Stimulated activated CD4-positive, alpha-beta T cell treated with anti-CD3 and anti-CD28 coated beads, Interleukin-2, amount 100 ng/mL, for 48 hours (primary cell): ENCODE results near the gene SLC39A10.
A peak's percentile ranks its signal among the peaks of the same experiment; 100 is the strongest.
"Not testable (repeated sequence)": the region's sequence is repeated elsewhere in the genome, so short reads cannot be mapped to it uniquely, and the experiment has no call there.

Experiments
- DNase-seq, 2 donors: peaks; one replicate each; pipeline ENCODE4 v3.0.0-alpha.2; 2020

The SLC39A10 gene

DNA sequence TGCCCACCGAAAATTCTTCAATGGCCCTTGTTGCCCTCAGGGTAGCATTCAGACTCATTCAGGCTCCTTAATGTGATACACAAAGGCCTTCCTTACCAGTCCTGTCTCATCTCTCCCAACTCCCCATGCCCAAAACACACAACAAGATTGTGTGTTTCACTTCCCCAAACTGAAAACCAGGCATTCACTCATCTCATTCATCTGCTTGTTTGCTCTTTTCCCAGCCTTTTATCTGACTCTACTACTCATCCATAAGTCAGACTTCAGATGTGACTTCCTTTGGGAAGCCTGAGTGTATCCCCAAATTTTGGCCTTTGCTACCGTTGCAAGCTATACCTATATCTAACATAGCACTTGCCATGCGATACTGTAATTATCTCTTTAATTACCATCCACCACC, 9.7 kb upstream of the SLC39A10 start:
- DNase-seq: no peak

DNA sequence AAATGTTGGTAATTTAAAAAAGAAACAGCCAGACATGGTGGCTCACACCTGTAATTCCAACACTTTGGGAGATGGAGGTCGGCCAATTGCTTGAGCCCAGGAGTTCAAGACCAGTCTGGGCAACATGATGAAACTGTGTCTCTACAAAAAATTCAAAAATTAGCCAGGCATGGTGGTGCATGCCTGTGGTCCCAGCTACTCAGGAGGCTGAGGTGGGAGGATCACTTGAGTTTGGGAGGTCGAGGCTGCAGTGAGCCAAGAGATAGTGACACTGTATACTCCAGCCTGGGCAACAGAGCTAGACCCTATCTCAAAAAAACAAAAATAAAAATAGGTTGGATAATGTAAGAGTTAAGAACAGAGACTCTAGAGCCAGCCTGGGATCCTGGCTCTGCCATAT, 8.7 kb upstream of the SLC39A10 start:
- not testable (repeated sequence) for DNase-seq

DNA sequence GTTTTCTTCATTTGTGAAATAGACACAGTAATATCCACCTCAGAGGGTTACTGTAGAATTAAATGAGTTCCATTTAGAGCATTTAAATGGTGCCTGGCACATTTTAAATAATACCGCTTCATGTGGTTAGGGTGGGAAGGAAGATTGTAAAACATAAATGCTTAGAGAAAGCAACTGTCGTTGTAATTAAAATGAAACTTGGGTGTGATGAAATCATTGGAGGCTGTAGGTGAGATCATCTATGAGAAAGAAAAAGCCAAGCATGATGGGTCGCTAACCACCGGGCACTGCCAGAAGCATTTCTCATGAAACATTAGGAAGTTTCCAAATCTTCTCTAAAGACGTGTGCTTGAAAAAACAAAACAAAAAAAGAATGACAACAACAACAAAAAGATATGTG, 8.2 kb upstream of the SLC39A10 start:
- no peak for DNase-seq

DNA sequence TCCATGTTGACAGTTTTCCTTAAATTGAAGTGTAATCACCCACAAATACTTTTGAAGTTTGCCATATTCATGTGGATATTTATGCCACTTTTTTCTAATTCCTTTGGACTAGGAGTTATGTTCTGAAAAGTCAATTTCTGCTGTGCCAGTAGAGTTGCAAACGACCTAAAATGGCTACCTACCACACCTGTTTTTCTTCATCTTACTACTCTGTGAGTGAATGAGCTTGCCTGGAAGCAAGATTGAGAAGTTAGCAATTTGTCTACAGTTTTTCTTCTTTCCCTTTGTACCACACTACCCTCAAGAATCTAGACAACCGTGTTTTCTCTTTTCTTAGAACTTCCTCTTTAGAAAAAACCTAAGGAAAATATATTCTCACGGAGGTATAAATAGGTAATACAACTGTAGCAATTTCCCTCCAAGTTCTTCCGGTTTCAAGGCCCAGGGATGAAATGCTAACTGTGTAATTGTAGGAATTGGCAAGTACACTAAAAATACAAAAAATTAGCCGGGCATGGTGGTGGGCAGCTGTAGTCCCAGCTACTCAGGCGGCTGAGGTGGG, 7.3 kb upstream of the SLC39A10 start:
- no peak for DNase-seq

DNA sequence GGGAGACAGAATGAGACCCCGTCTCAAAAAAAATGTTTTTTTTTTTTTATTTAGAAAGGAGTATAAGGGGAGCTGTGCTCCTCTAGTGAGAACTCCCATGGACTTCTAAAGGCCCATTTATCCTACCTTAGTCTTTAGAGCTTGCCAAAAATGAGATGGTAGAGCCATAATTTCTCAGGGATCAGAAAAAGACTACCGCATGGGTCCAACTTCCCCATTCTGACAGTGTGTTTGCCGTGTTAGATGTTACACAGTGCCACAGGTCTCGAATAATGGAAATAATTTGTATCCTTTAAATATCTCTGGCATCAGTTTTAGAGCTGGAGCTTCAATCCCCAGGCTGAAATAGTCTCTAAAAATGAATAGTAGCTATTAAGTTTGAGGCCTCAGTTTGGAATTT, 6.0 kb upstream of the SLC39A10 start:
- DNase-seq: no peak

DNA sequence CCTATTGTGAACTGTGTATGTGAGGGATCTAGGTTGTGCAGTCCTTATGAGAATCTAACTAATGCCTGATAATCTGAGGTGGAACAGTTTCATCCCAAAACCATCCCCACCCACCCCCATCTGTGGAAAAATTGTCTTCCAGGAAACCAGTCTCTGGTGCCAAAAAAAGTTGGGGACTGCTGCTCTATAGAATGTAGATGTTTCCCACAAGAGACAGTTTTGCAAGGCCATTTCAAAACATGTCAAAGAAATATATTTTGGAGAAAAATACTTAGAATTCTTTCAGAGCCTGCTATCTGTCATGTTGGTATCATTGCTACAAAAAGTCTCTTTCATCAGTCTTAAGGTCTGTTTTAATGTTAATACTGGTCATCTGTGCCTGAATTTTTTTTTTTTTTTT, 4.1 kb upstream of the SLC39A10 start:
- no peak for DNase-seq

DNA sequence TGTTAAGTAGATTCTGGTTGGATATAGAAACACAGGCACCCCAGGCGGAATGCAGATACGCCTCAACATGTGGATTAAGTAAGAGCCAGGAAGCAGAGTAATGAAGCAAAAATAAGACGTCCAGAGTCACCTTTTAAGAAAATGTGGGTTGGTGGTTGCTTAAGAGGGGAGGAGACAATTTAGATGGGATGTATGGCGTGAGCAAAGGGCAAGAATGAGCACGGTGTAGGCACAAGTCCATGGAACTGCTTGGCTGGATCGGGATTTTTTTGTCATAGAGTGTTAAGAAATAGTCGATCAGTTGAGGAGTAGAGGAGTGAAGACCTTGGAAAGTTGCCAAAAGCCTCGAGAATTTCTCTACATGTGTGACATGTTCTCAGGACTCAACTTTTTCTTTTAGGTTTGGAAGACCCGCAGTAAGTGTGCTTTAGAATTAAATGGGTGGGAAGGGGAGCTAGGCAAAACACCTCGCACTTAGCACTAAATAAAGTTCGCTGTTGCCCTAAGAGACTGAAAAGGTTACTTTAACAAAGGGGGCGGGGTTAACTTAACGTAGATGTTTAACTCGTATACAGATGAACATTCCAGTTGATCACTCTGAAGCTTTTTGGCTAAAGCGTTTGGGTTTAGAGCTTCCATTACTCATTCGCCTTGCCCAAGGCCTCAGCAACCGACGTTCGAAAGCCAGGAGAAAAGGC, 716 bp upstream of the SLC39A10 start:
- DNase-seq: no peak

DNA sequence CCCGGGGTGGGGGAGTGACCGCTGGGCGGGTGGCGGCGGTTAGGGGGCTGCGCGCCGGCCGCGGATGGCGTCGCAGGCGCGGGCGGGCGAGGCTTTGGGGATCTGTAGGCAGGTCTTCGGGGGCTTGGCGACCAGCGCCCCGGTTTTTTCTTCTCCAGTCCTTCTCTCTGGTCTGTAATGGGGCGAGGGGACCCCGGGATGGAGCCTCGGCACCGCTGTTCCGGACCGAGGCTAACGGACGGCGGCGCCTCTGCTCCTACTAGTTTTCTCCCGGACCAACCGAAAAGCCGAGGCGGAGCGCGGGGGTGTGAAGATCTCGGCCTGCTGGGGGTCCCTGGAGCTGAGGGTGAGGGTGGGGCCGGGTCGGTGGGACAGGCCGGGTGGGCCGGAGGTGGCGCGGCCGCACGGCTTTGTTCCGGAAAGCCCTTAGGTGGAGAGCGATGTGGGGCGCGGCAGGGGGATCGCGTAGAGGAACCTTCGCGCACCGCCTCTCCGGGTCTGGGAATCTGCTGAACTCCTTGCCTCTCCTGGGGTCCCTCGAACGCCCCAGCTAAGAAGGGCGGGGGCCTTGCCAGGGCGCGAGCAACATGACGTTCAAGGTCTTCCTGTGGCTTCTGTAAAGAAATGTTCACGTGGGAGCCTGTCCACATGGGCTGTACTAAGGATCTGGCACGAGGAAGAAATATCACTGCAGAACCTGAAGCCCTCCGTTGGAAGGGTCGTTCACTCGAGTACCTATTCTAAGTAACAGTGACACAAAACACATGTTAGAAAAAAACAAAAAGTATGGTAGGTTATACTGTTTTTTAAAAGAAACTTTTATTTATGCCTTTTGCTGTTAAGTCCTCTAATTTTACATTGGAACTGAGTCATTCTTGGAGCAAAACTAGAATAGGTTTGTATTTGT, 861 bp downstream of the SLC39A10 start:
- peak; percentile 53 to 59 for DNase-seq

DNA sequence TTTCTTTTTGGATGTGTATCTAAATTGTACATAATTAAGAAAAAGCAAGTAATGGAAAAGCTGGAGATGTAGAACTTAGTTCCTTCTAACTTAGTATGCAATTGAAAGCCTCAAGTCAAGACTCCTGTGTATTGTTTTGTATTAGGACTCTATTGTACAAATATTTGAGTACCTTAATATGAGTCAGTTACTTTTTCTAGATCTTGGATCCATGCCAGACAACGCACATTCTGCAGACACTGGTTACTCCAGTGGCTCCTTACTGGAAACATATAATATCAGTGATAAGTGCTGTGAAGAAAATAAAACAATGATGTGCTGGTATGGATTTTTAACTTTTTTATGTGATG, 1.5 kb downstream of the SLC39A10 start:
- DNase-seq: no peak

DNA sequence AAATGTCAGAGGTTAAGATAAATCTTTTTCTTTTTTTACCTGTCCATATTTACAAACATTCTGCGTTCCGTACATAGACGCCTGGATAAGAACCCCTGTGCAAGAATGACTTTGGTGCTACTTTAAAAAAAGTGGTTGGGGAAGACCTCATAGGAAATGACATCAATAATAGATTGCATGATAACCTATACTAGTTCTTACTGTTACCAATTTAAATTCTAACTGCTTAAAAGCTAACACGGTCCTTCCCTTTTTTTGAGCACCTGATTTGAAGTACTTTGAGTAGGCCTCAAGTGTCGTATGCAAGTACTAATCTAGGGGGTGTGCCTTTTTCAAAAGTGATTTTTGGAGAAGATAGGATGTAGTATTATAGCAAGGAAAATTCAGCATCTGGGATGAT, 2.1 kb downstream of the SLC39A10 start:
- DNase-seq: no peak

DNA sequence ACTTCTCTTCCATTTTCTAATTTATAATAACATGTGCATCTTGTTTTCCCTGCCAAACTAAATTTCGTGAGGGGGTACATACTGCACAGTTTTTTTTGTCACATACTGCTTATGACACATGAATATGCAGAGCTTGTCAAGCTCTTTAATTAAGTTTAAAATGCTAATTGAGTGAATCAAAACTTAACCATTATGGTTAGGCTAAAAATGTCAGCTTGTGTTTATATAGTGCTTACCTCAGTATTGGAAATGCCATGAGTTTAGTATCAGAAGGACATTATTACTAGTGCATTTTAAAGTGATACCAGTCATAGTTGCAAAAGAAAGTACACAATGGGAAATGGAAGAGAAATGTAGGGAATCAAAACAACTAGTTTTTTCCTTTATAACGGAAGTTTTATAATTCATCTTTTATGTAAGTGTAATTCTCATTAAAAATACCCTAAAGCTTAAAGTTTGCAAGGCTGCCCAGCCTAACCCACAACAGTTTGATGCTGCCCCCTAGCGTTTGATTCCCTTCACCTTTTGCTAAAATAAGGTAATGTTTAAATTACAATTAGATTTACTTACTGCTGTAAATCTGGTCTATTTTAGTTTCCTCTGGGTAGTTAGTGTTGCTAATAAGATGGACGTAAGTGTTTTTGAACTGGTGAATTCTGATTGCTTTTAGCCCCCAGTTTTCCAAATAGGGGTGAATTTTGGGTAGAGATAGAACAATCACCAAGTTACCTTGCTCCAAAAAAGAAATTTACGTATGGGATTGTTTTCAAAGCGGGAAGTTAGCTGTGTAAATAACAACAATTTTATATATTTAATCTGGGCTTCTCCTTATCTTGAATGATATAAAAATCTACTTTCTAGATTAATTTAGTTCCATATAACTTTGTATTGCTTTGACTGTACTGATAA, 3.2 kb downstream of the SLC39A10 start:
- DNase-seq: peak; percentile 78 to 81

DNA sequence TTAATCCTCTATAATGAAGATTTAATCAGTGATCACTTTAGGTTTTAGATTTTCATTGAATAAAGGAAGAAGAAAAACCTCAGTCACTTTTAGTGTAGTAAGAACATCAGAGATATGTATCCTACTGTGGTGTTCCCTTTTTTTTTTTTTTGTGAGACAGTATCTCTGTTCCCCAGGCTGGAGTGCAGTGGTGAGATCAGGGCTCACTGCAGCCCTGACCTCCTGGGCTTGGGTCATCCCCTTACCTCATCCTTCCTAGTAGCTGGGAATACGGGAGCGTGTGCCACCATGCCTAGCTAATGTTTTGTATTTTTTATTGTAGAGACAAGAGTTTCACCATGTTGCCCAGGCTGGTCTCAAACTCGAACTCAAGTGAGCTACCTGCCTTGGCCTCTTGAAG, 5.1 kb downstream of the SLC39A10 start:
- DNase-seq: no peak

DNA sequence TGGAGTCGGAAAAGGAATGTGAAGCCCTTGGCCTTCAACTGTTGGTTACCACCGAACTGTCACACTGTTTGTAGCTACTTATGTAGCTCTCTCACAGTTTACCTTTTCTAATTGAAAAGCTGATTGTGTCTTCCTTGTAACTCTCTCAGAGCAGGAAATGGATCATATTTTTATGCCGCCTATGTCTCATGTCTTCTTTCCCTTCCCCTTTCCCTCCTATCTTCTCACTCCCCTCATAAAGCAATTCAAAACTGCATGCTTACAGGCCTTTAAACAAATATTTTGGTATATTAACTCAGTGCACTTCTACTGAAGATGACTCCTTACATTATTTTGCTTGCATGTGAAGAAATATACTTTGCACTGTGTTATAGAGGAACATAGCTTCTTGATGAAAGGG, 6.0 kb downstream of the SLC39A10 start:
- no peak for DNase-seq

DNA sequence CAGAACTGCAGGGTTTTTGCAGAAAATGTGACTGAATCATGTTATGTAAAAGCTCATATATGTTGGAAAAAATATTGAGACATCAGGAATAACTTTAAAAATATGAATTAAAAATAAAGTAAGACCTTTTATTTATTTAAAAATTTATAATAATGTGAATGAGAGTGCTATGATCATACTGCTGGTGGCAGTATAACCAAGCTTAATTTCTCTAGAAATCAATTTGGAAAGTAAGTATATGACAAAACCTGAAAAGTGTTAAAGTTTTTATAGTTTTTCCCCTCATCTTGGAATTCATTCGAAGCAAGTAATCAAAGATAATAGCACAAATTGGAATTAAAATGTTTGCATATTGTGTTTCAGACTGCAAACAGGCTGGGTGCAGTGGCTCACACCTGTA, 7.5 kb downstream of the SLC39A10 start:
- DNase-seq: no peak

DNA sequence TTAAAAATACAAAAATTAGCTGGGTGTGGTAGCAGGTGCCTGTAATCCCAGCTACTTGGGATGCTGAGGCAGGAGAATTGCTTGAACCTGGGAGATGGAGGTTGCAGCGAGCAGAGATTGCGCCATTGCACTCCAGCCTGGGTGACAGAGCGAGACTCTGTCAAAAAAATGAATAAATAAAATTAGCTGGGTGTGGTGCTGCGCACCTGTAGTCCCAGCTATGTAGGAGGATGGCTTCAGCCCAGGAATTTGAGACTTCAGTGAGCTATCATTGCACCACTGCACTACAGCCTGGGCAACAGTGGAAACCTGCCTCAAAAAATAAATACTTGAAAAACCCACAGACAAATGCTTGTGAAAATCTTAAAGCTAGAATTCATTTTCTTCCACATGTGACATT, 8.1 kb downstream of the SLC39A10 start:
- DNase-seq: not testable (repeated sequence)

DNA sequence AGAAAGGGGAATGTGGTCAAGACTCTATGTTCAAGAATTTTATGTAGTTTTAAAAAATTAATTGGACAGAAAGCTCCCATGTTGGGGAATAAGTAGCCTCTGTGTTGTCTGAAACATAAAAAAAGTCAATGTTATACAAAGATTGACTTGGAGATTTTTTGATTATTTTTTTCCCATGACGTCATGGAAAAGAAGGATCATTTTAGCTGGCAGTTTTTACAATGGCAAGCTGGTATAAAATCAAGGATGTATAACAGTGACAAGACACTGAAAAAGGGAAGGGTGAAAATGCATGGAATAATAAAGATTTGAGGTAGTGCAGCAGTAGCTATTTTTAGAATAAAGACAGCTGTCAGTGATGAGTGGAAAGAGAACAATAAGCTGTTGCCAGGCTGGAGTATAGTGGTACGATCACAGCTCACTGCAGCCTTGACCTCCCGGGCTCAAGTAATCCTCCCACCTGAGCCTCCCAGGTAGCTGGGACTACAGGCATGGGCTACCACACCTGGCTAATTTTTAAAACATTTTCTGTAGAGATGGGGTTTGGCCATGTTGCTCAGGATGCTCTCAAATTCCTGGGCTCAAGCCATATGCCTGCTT, 9.2 kb downstream of the SLC39A10 start:
- DNase-seq: no peak

DNA sequence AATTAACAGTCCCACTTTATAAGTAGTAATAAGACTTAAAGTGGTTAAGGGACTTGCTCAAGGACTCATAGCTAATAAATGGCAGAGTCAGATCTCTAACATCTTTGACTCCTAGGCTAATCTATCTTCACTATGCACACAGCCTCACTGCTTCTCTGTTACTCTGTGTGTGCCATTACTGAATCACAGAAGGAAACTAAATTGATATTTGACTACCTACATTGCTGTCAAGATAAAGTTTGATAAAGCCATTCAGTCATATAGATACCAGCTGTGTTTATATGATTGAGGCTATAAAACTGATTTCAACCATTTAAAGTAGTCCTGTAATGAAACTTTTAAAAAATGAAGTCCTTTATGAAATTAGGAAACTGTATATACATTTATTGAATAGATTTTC, 10.9 kb downstream of the SLC39A10 start:
- no peak for DNase-seq

DNA sequence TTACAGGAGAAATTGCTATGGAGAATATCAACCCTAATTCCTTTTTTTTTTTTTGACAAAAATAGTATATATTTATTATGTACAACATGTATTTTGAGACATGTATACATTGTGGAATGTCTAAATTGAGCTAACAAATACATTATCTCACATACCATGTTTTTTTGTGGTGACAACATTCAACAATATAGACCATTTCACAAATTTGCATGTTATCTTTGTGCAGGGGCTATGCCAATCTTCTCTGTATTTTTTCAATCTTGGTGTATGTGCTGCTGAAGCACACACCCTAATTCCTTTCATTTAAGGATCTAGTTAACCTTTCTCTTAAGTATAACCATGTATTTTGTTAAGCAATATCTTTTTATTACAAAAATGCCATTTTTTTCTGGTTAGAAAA, 13.2 kb downstream of the SLC39A10 start:
- DNase-seq: no peak

DNA sequence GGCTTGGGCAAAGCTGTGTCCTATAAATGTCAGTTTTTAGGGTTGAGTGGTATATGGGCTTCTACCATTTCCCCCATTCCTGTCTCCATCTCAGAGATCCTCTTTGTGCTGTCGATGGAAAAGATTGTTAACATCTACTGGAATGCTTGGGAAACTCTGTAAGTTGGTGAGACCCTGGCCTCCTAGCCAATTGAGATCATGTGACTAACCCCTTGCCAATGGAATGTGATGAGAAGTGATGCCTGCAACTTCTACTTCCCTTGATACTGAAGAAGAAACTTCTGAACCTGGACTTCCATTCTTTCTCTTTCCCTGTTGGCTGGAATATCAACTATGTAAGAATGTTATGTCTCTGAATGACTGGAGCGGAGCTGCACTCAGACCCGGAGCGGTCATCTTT, 14.5 kb downstream of the SLC39A10 start:
- no peak for DNase-seq

DNA sequence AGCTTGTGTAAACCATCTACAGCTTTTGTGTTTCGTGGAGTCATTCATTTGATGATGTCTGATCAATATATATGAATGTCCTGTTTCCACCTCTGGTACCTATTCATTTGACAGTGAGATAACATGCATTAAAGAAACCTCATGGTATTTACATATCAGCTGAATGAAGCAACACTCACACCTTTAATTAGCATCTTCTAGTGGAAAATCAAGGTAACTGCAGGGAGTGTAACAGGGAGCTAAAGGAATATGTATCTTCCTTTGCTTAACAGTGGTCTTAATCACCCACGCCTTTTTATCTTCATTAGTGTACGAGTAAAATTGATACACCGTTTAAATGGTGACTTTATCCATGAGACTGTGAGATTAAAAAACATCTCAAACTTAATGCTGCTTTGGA, 15.6 kb downstream of the SLC39A10 start:
- DNase-seq: no peak

DNA sequence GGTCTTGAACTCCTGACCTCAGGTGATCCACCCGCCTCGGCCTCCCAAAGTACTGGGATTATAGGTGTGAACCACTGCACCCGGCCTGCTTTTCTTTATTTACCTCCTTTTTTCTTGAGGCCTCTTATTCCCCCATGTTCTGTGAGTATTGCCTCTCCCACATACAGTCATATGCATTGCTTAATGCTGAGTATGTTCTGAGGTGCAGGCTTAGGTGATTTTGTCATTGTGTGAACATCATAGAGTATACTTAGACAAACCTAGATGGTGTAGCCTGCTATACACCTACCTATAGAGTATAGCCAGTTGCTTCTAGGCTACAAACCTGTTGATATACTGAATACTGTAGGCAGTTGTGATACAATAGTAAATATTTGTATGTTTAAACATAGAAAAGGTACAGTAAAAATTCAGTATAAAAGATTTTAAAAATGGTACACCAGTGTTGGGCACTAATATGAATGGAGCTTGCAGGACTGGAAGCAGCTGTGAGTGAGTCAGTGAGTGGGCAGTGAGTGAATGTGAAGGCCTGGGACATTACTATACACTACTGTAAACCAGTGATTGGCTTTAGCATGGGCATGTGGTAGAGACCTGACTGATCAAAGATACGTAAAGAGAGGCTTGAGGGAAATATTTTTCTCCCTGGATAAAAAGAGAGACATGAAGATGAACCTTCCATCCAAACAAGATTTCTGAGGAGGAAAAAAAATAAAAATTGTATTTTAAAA, 17.6 kb downstream of the SLC39A10 start:
- DNase-seq: no peak
